A549 (cell line): ENCODE data around the gene MPP3. TPM values are rescaled to one million over a fixed set of nuclear protein-coding genes. Genes with fewer than 3 reads are reported as not detected.

ENCODE experiments used
- ATAC-seq, 2 experiments: fragments of 200-7000 bp in 1 of 2; fragments of >200 bp in 1 of 2; cut with Nextera tagmentation in 1 of 2; cut with Tn5 transposase in 1 of 2; 3 replicates each; pipeline versions ENCODE4 v1.8.0 to v1.9.1; 2018 to 2020; ENCODE audit warnings: mild to moderate bottlenecking in 1 of 2, moderate library complexity in 1 of 2
- CTCF ChIA-PET: fragments of 300-600 bp; sonication (Branson Sonifier 250); formaldehyde crosslinking; extraction: SDS; loops from one replicate; lab custom pipeline; 2021; ENCODE audit warnings: antibody characterized with exemption, inconsistent platforms; lab: Yijun Ruan, JAX
- POLR2A ChIA-PET: fragments of 350-600 bp; formaldehyde crosslinking; extraction: SDS; loops from one replicate; lab custom pipeline; 2021; ENCODE audit warnings: antibody characterized with exemption, inconsistent platforms; lab: Yijun Ruan, JAX
- DNase-seq, 2 experiments: peaks; one replicate each; pipeline versions ENCODE4 v3.0.0 to v3.0.0-alpha.2; 2011 to 2016; ENCODE audit warnings: low read depth in 1 of 2, low spot score in 1 of 2
- FAIRE-seq: peaks from 2 replicates; lab custom pipeline; 2011; peaks lifted over from hg19 to GRCh38; lab: Jason Lieb, UNC
- H3K27ac ChIP-seq, 2 experiments: fragments of >200 bp; sonication (Bioruptor Twin); formaldehyde crosslinking; 3 replicates each; pipeline ENCODE4 v1.5.1; 2016 to 2017
- H3K4me1 ChIP-seq: fragments of >200 bp; sonication (Bioruptor Twin); formaldehyde crosslinking; 3 replicates; pipeline ENCODE4 v1.6.1; 2016
- H3K4me2 ChIP-seq: fragments of >200 bp; sonication (Bioruptor Twin); formaldehyde crosslinking; 3 replicates; pipeline ENCODE4 v1.6.1; 2016
- H3K4me3 ChIP-seq: fragments of >200 bp; sonication (Bioruptor Twin); formaldehyde crosslinking; 3 replicates; pipeline ENCODE4 v1.5.1; 2016
- H3K9me3 ChIP-seq: fragments of >200 bp; sonication (Bioruptor Twin); formaldehyde crosslinking; 3 replicates; pipeline ENCODE4 v1.6.1; 2016
- ATOH8 ChIP-seq: fragments of 250-450 bp; sonication (Bioruptor Pico); IDR thresholded peaks from 2 replicates; pipeline ENCODE4 v1.5.0; 2020; ENCODE audit warnings: low read depth, mild to moderate bottlenecking, moderate library complexity
- EHF ChIP-seq: fragments of 250-450 bp; sonication (Bioruptor Pico); IDR thresholded peaks from 2 replicates; pipeline ENCODE4 v1.5.0; 2020; ENCODE audit warnings: mild to moderate bottlenecking
- FOSL2 ChIP-seq, 2 experiments: fragments of 450-650 bp in 1 of 2; fragments of >200 bp in 1 of 2; sonication (Bioruptor Twin) in 1 of 2; formaldehyde crosslinking; IDR thresholded peaks; 2 replicates each; pipeline versions ENCODE4 v1.5.0 to v1.6.1; 2016 to 2020; ENCODE audit warnings: mild to moderate bottlenecking in 1 of 2, moderate library complexity in 1 of 2
- HOXB5 ChIP-seq: fragments of 250-450 bp; sonication (Bioruptor Pico); IDR thresholded peaks from 2 replicates; pipeline ENCODE4 v1.5.0; 2020; ENCODE audit warnings: mild to moderate bottlenecking, moderate library complexity
- MAFK ChIP-seq: fragments of 450-650 bp; IDR thresholded peaks from 2 replicates; pipeline ENCODE4 v1.6.1; 2014; ENCODE audit not compliant: partially characterized antibody
- PHF8 ChIP-seq: fragments of 200-600 bp; sonication (generic); IDR thresholded peaks from 2 replicates; pipeline ENCODE4 v1.6.1; 2016; ENCODE audit warnings: low read depth, mild to moderate bottlenecking, antibody characterized with exemption, moderate library complexity, borderline replicate concordance
- POLR2AphosphoS2 ChIP-seq: conservative IDR thresholded peaks from 2 replicates; pipeline ENCODE4 v1.6.1; 2012; ENCODE audit warnings: low read length, improper control_type of control experiment, inconsistent platforms
- SMC3 ChIP-seq: fragments of >200 bp; sonication (Bioruptor Twin); formaldehyde crosslinking; IDR thresholded peaks from 3 replicates; pipeline ENCODE4 v1.6.1; 2018; ENCODE audit warnings: inconsistent platforms
- TFCP2L1 ChIP-seq: fragments of 250-450 bp; sonication (Bioruptor Pico); IDR thresholded peaks from 2 replicates; pipeline ENCODE4 v1.5.0; 2021; ENCODE audit warnings: mild to moderate bottlenecking
- WGBS: methylation state at CpG from one replicate; pipeline ENCODE4 v1.1.6; 2017; ENCODE audit errors: missing lambda C conversion rate; 5-methylcytosine and 5-hydroxymethylcytosine counted together
- polyA plus RNA-seq, 4 experiments: library from polyadenylated mRNA; depleted of rRNA in 3 of 4; stranded (reverse); fragments of >200 nt; fragmentation: RNase III in 1 of 4; extraction: RNeasy Plus Mini Kit Qiagen cat#74134 plus additional on column Dnase treatment in 1 of 4; gene quantifications; 2 replicates in 3 of 4; 3 replicates in 1 of 4; pipeline ENCODE4 v1.2.3, GENCODE V29; 2011 to 2017
- TF ChIP-seq, protein P1 (sequence below): fragments of 250-450 bp; sonication (Bioruptor Pico); IDR thresholded peaks from 2 replicates; pipeline ENCODE4 v1.5.0; 2021; ENCODE audit warnings: mild to moderate bottlenecking, moderate library complexity, borderline replicate concordance
- TF ChIP-seq, protein P2 (sequence below): fragments of >200 bp; sonication (Bioruptor Twin); formaldehyde crosslinking; IDR thresholded peaks from 3 replicates; pipeline ENCODE4 v1.6.1; 2016
- TF ChIP-seq, protein P3 (sequence below): IDR thresholded peaks from 2 replicates; pipeline ENCODE4 v1.6.1; 2012; ENCODE audit warnings: low read depth, borderline replicate concordance

MPP3 gene
- polyA plus RNA-seq, 2 of the 4 experiments (the other 2 are of a cell fraction), result 15.5 to 21.4 TPM

DNA sequence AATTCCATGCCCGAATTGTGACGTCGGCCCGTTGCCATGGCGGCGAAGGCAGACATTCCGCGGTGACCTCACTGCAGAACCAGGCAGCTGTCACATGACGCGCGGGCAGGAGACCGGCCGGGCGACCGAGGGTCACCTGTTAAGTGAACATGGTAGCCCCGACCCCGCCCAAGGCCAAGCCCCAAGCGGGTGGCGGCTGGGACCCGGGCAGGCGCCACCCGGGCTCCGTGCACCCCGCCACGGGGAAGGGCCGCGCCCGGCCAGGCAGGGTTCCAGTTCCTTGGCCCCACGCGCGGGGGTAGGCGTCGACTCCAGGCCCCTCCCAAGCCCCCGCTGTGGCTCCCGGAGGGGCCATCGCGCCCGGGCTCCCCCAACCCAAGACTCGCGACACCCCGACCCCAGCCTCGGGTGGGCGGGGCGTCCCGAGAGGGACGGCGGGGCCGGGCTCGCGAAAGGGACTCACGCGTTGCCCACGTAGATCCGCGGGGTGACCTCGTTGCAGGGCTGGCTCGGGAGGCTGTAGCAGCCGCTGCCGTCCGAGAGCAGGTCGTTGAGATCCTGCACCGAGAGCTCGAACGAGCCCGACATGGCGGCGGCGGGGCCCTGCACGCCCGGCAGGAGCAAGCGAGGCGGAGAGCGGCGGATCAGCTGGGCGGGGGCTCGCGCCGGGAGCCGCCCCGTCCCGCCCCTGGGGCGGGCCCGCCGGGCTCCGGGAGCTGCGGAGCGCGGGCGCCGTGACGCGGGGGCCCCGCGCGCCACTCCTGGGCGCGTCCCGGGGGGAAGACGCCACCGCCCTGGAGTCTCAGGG is 54.4 kb downstream of the MPP3 start, which contains the start of gene DUSP3 (continued):
- TF ChIP-seq, protein P1, sequence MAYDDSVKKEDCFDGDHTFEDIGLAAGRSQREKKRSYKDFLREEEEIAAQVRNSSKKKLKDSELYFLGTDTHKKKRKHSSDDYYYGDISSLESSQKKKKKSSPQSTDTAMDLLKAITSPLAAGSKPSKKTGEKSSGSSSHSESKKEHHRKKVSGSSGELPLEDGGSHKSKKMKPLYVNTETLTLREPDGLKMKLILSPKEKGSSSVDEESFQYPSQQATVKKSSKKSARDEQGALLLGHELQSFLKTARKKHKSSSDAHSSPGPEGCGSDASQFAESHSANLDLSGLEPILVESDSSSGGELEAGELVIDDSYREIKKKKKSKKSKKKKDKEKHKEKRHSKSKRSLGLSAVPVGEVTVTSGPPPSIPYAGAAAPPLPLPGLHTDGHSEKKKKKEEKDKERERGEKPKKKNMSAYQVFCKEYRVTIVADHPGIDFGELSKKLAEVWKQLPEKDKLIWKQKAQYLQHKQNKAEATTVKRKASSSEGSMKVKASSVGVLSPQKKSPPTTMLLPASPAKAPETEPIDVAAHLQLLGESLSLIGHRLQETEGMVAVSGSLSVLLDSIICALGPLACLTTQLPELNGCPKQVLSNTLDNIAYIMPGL (CRISPR knock-in tag), result peak; percentile 55; the same call in 1 of the 2 replicates
- TF ChIP-seq, protein P2, sequence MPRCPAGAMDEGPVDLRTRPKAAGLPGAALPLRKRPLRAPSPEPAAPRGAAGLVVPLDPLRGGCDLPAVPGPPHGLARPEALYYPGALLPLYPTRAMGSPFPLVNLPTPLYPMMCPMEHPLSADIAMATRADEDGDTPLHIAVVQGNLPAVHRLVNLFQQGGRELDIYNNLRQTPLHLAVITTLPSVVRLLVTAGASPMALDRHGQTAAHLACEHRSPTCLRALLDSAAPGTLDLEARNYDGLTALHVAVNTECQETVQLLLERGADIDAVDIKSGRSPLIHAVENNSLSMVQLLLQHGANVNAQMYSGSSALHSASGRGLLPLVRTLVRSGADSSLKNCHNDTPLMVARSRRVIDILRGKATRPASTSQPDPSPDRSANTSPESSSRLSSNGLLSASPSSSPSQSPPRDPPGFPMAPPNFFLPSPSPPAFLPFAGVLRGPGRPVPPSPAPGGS, result peak; percentile 78; the same call in 2 of the 3 replicates
- peak; percentile 87 for TF ChIP-seq PHF8

DNA sequence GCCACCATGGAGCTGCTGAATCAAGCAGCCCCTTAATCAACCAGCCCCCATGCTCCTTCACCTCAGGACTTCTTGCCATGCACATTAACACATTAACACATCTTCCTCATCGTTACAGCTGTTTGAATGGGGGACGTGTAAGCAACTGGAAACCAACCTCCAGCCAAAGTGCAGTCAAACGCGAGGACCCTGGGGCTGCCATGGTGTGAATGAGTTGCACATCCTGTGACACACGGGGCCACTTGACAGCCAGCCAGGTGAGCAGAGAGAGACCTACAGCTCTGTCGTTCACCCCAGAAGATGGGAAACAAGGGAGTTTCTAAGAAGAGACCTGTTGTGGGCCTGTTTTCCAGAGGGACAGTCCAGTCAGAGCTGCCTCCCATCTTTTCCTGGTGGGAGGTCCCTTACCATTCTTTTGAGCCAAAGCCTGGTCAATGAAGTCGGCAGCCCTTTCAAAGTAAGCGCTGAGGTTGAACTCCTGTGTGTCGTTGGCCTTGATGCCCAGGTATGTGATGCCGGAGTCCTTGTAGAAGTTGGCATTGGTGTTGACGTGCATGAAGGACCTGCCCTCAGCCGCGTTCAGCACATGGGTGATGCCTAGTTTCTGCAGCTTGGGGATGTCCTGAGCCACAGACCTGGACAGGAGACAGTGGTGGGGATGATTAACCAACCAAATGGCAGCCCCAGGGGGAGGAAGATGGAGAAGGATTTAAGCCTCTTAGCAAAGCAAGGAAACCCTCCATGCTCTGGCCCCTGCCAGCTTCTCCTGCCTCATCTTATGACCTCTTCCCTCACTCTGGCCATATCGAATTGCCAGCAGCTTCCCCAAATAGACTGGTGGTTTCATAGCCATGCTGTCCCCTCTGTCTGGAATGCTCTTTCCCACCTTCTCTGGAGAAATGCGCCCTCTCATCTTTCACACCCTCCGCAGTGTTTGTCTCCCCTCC is 58.4 kb downstream of the MPP3 start:
- no peak for FAIRE-seq
- DNase-seq, result no peak
- TF ChIP-seq ATOH8 (CRISPR knock-in tag) (no peak), POLR2AphosphoS2 (0 out of 2 replicates have a peak, but pooled peaks have one; percentile 31)
- 91% methylated on average over 16 of the region's 16 CpGs for WGBS
- ATAC-seq, result no peak
- Histone ChIP-seq H3K27ac (no peak overlapping the region), H3K4me3 (no peak overlapping the region), H3K9me3 (no peaks in the 10 kb centered on the region), H3K4me2 (no peak overlapping the region), H3K4me1 (peaks cover 31% of the 10 kb centered on the region)
- ChIA-PET POLR2A (no interaction called here), CTCF (interaction anchor here (0.6 to 7.9 kb wide), 8 partner anchors 12 to 198 kb away, joined by 3 to 151 read pairs (median 5); partner anchors contain the start of gene SOST)

DNA sequence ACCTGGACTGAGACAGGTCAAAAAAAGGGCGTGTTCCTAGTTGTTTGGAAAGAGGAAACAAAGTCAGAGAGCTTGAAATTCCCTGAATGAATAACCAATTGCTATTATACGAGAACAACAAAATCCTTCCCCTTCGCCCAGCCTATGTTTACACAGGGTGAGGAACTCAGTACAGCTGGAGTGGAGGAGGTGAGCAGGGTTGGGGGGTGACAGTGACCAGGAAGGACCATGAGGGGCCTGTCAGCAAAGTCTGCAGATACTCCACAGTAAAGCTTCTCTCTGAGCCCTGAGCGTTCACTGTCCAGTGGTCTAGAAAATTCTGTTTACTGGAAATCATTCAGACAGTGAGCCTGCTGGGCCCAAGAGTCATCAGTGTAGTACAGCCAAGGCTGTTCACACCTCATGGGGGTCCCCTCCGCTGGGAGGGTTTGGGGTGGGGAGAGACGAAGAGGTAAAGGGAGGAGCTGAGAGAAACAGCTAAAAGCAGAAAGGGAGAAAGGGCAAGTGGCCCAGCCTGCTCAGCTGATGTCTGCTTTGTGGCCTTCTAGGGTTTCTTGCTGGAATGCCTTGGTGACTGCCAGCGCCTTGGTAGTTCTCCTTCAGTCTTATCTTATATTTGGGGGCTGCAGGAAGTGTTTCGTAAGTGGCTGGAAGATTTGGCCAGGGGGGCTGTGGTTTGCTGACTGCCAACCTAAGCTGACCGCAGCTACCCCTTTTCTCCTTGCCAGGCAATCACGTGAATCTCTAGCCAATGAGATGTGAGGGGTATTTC is 59.9 kb downstream of the MPP3 start:
- CTCF ChIA-PET, result interaction anchor here (0.9 to 7.9 kb wide), 8 partner anchors 10 to 196 kb away, joined by 3 to 151 read pairs (median 8); partner anchors contain the start of genes CD300LG and SOST
- TF ChIP-seq TFCP2L1, result no peak
- TF ChIP-seq, protein P3, sequence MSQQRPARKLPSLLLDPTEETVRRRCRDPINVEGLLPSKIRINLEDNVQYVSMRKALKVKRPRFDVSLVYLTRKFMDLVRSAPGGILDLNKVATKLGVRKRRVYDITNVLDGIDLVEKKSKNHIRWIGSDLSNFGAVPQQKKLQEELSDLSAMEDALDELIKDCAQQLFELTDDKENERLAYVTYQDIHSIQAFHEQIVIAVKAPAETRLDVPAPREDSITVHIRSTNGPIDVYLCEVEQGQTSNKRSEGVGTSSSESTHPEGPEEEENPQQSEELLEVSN, result no peak
- no peak for TF ChIP-seq FOSL2 (IDR thresholded peaks at IDR 0.05)
- TF ChIP-seq FOSL2 (CRISPR knock-in tag; IDR thresholded peaks at IDR 0.05), result no peak
- TF ChIP-seq EHF (CRISPR knock-in tag), result no peak
- no peak for TF ChIP-seq HOXB5 (CRISPR knock-in tag)
- TF ChIP-seq SMC3, result no peak
- no peak for TF ChIP-seq MAFK
- TF ChIP-seq, all 56 proteins: peak for 0
- no peak for ATAC-seq
- POLR2A ChIA-PET, result no interaction called here
- WGBS, result 86% methylated on average over 10 of the region's 10 CpGs
- FAIRE-seq, result no peak
- no peak overlapping the region for H3K27ac ChIP-seq
- DNase-seq, result no peak
- H3K9me3 ChIP-seq, result no peaks in the 10 kb centered on the region
- H3K4me2 ChIP-seq, result 0 out of 3 replicates have a peak overlapping the region, but pooled peaks have one; percentile 21
- no peak overlapping the region for H3K4me3 ChIP-seq
- peaks cover 28% of the 10 kb centered on the region for H3K4me1 ChIP-seq
